Cardiac fibroblast (primary cell): ENCODE results near the gene SLC51A.

ENCODE experiments used
- DNase-seq, 2 donors: peaks; one replicate each; pipeline versions ENCODE4 v3.0.0 to v3.0.0-alpha.2; 2010; ENCODE audit warnings: low read depth in 2 of 2
- H3K4me3 ChIP-seq, 2 donors: replicated peaks in 1 of 2; 1 replicate in 1 of 2; 2 replicates in 1 of 2; pipeline ENCODE4 v1.5.1; 2011; ENCODE audit warnings: low read depth in 2 of 2, low read length in 2 of 2, mild to moderate bottlenecking in 2 of 2, moderate library complexity in 1 of 2
- CTCF ChIP-seq: IDR thresholded peaks from one replicate; pipeline ENCODE4 v1.5.1; 2011; ENCODE audit warnings: low read depth, mild to moderate bottlenecking, low read length, inconsistent platforms

SLC51A gene

GRCh38 chr3:196232882-196233251, 16.5 kb downstream of the SLC51A start:
- no peak for DNase-seq
- no peak overlapping the region for H3K4me3 ChIP-seq
- TF ChIP-seq CTCF = no peak

GRCh38 chr3:196235452-196236122, 19.3 kb downstream of the SLC51A start:
- no peak overlapping the region for H3K4me3 ChIP-seq
- no peak for TF ChIP-seq CTCF
- DNase-seq = no peak

- H3K4me3 ChIP-seq = no peak overlapping the region
- no peak for DNase-seq
- no peak for TF ChIP-seq CTCF
Observed at GRCh38 chr3:196236223-196236622, 19.9 kb downstream of the SLC51A start.

GRCh38 chr3:196237203-196237602, 20.9 kb downstream of the SLC51A start:
- no peak for TF ChIP-seq CTCF
- no peak overlapping the region for H3K4me3 ChIP-seq
- no peak for DNase-seq

GRCh38 chr3:196238612-196239560, 22.6 kb downstream of the SLC51A start:
- H3K4me3 ChIP-seq = no peak overlapping the region
- no peak for TF ChIP-seq CTCF
- DNase-seq = peak in 1 of 2 donors; percentile 64

GRCh38 chr3:196240424-196240823, 24.1 kb downstream of the SLC51A start:
- TF ChIP-seq CTCF = no peak
- peak in 1 of 2 donors; percentile 37 for DNase-seq
- no peak overlapping the region for H3K4me3 ChIP-seq
